ENCODE data around the gene CACNG4.

Gene CACNG4

DNA sequence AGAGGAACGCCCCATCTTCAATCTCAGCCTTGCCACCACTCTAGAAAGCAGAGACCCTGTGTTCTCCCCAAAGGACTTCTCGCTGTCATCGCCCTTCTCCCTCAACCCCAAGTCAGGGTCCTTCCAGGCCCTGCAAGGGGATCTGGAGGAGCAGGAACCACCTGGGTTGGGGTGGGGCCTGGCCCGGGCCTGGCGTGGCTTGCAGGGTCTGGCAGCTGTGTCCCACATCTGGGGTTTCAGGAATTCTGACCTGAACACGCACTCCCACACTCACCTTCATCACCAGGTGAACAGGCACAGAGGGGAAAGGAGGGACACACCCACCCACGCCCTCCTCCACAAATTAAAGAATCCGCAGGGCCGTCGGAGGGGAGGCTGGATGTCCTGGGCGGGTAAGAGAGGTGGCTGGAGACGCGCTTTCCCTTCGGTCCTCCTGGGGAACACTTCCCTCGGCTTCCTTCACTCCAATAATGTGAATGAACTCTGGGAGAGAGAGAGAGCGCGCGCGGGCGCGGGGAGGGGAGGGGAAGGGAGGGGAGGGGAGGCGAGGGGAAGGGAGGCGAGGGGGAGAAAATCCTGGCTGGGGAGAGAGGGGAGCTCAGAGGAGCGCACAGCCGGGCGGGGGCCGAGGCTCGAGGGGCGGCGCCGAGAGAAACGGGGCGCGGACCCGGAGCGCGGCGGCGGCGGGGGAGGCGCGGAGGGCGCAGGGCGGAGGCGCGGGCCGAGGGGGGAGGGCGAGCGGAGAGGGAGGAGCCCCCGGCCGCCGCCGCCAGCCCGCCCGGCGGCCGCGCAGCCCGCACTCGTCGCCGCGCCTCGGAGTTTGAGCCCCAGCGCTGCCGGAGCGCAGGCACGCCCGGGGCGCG is at the start of gene CACNG4:
Gene CACNG4, plus strand, starts transcription at position 799 of the 863 bp plus-strand sequence. CDS start 205 bp downstream, outside the sequence.
- DNase-seq: no peak

GRCh38 chr17:66915204-66915611 is 49.3 kb upstream of the CACNG4 start:
- DNase-seq: no peak

DNA sequence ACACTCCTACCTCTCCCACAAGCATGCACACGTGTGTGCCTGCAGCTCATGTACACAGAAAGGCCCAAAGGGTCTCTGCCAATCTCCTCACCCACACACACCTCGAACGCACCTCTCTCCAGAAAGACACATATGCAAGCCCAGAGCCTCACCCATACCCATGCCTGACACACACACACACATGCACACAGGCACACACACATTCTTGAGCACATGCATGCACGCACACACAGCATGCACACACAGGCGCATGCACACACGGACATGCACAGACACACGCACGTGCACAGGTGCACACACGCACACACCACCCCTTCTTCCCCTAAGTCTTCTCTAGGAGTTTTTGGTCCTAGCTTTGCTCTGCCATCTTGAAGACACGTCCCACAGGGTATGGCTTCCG is 48.7 kb upstream of the CACNG4 start:
- no peak for DNase-seq

- no peak for DNase-seq
Measured at GRCh38 chr17:66916946-66917345, 47.6 kb upstream of the CACNG4 start.

DNA sequence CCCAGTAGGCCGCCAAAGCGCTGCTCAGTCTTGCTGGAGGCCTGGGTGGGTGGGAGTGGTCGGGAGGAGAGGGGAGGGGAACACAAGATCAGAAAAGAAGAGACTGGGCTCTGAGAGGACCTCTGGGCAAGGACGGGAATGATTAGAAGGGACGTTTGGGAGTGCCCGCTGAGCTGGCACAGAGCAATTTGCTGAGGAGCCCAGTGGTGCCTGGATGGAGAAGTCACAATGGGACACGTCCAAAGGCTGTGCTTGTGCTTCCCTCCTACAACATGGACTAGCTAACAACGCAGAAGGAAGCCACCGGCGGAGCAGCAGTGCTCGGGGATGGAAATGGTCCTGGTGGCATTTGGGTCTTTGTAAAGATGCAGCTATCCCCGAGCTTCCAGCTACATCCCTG is 45.6 kb upstream of the CACNG4 start:
- no peak for DNase-seq

DNA sequence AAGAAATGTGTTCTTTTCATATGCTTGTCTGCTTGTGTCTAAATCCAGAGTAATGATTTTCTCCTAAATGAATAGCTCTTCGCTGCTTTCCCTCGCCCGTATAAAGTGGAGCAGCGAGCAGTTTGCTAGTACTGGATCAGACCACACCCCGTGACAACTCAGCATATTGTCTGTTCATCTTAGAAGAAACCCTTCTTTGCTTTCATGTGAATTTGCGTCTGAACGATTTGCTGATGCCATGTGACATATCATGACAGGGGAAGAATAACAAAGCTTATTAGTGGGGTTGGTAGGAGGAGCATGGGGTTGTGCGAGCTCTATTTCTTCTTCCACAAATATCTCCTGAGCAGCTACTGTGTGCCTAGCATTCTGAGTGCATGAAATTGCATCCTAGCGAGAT is 44.1 kb upstream of the CACNG4 start:
- no peak for DNase-seq

DNA sequence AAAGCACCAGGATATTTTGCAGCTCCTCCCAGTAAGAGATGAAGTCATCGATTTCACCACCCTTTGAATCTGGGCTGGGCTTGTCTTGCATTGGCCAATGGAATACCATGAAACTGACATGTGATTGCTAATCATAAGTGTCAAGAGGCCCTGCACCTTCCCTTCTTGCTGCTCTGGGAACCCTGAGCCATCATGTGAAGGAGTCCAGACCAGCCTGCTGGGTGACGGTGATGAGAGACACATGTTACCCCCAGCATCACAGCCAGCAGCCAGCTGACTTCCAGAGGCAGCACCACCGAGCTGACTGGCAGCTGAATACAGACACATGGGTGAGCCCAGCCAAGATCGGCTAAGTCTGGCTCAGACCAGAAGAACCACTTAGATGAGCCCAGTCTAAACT is 43.6 kb upstream of the CACNG4 start:
- no peak for DNase-seq

- DNase-seq: no peak
Measured at GRCh38 chr17:66923886-66924285, 40.6 kb upstream of the CACNG4 start.

DNA sequence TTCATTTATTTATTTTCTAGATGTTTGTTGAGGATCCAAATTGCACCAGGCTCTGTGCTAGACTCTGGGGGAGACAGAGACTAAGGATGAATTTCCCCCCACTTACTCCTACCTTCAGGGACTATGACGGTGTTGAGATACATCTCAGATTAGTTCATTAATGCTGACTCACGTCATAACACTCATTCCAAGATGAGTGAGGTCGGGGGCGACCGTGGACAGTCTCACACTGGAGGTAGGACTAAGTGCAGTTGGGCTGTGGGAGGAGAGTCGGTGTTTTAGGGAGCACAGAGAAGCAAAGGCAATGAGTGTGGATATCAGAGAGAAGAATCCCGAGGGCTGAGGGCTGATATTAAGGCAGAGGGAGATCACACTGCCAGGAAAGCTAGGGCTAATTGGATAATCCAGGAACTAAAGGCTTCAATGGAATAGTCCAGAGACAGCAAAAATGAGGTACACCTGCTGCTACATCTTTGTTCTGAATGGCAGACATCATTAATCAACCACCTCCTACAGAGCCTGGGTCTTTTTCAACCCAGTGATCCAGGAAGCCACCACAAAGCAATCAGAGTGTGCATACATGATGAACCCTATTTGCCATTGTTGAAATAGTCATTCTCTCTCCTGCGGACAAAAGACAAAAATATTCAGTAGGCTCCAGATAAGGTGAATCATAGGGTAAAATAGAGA is 38.6 kb upstream of the CACNG4 start:
- DNase-seq: no peak

GRCh38 chr17:66928949-66929348 is 35.6 kb upstream of the CACNG4 start:
- DNase-seq: no peak

DNA sequence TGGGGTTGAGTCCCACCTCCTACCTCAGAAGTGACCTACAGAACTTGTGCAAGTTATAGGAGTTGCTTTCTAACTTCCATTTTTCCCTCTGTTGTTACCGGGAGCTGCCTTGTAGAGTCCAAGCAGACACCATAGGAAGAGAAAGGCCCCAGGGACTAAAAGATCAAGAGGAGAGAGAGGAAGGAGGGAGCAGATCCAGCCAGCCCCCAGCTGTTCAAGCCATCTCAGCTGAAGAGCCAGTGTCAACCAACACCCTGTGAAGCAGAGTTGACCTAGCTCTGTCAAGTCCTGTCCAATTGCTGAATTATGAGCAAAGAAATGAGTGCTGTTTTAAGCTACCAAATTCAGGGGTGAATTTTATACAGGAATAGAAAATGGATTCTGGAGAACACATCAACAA is 34.9 kb upstream of the CACNG4 start:
- DNase-seq: no peak

DNA sequence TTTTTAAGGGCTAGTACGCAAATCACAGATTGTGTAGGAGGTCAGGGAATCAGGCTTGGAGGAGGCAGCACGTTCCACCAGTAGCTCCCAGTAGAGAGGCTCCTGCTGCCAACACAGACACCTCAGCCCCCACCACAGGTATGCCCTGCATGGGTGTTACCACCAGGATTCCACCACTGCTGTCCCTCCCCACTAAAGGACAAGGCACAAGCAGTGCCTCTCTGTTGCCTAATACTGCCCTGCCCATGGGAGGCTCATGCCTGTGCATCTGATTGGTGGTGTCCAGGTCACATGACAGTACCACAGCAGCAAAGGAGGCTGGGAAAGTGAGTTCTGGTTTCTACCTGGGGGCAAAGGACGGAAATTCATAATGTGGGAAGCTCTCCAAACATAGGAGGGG is 33.6 kb upstream of the CACNG4 start:
- DNase-seq: no peak

DNA sequence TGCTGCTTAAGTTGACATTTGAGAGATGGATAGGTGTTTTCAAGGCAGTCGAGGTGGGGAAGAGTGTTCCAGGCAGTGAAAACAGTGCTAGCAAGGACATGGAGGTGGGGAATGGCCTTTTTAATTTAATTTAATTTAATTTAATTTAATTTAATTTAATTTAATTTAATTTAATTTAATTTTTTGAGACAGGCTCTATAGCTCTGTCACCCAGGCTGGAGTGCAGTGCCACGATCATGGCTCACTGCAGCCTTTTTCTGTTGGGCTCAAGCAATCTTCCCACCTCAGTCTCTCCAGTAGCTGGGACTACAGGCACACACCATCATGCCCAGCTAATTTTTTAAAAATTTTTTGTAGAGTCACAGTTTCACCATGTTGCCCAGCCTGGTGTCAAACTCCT is 32.2 kb upstream of the CACNG4 start:
- DNase-seq: no peak

GRCh38 chr17:66934040-66934439 is 30.5 kb upstream of the CACNG4 start:
- DNase-seq: no peak

DNA sequence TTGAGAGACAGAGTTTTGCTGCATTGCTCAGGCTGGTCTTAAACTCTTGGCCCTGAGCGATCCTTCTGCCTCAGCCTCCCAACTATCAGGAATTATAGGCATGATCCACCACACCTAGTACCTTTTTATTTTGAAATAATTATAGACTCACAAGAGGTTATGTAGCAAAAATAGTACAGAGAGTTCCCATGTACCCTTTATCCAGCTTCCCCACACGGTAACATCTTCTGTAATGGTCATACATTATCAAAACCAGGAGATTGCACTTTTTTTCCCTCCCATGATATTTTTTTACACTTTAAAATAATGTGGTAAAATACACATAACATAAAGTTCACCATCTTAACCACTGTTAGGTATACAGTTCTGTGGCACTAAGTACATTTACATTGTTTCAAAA is 28.8 kb upstream of the CACNG4 start:
- DNase-seq: no peak

DNA sequence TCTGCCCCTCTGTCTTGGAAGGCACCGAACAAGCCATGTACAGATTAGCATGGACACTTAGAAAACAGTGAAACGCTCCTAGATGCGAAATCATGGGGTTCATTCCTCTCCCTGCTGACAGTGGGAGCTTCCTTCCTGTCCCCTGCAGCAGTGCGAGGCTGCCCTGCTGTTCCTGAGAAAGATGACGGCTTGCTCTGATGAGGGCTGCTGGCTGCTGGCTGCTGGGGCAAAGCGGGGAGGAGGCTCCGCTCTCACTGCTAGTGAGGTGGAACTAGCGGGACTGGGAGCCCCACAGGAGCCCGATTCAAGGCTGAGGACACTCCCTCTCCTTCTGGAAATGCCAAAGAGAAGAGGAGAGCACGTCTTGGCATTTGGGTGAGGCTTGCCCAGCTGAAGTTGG is 25.9 kb upstream of the CACNG4 start:
- DNase-seq: no peak

- DNase-seq: no peak
Measured at GRCh38 chr17:66939461-66940114, 24.9 kb upstream of the CACNG4 start.

DNA sequence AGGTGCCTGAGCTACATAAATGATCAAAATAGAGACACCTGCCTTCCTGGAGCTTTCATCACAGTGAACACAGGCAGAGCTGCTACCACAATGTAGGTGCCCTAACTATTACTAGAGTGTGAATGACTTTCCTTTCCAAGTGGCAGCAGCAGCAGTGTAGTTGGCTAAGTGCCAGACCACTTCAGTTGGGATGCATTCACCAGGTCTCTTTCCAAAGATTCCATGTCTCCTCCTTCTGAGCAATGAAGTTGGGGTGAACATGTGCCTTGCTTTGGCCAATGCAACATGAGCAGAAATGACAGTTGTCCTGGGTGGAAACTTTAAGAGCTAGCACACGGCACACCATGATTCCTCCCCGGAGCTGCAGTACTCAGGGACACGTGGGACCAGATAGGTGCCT is 23.3 kb upstream of the CACNG4 start:
- DNase-seq: no peak

DNA sequence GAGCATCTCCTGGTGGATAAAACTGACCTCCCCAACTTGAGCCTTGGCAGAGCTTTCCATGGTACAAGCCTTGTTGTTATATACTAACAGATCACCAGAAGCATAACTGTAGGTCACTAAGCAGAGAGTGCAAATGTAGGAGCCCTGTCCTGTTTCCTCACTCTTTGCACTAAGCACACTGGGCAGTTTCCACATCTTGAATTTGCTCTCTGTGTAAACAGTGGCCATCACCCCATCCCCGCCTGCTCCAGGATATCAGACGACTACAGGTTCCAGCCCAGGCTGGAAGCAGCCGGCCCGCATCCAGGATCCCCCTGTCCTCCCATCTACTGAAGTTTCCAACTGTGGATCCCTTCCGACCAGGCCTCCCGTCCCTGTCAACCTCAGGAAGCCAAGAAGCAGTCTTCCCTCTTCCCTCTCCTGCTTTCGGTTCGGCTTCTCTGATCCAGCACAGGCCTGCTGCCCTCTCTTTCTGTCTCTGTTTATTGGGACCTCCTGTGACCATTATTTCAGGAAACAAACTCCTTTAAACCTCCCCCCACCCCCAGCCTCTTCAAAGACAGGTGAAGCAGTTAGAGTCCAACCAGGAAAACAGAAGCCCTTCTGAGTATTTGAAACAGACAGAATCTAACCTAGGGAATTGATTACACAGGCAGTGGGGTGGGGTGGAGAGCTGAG is 22.6 kb upstream of the CACNG4 start:
- no peak for DNase-seq

GRCh38 chr17:66942451-66943264 is 21.8 kb upstream of the CACNG4 start:
- DNase-seq: no peak

DNA sequence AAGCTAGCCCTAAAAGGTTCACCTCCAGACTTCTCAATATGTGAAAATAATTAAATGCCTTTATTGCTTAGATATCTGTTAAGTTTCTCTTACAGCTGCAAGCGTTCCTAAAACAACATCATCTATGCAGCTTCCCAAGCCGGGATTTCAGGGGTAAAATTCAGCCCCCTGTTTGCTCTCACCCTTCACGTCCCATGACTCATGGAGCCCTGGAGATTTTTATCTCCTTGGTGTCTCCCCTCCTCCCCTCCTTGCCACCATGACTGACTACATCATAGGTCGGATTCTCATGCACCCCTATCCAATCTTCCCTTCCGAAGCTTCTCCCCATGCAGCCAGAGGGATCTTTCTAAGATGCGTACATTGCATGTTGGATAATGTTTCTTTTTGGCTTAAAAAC is 21.0 kb upstream of the CACNG4 start:
- no peak for DNase-seq

DNA sequence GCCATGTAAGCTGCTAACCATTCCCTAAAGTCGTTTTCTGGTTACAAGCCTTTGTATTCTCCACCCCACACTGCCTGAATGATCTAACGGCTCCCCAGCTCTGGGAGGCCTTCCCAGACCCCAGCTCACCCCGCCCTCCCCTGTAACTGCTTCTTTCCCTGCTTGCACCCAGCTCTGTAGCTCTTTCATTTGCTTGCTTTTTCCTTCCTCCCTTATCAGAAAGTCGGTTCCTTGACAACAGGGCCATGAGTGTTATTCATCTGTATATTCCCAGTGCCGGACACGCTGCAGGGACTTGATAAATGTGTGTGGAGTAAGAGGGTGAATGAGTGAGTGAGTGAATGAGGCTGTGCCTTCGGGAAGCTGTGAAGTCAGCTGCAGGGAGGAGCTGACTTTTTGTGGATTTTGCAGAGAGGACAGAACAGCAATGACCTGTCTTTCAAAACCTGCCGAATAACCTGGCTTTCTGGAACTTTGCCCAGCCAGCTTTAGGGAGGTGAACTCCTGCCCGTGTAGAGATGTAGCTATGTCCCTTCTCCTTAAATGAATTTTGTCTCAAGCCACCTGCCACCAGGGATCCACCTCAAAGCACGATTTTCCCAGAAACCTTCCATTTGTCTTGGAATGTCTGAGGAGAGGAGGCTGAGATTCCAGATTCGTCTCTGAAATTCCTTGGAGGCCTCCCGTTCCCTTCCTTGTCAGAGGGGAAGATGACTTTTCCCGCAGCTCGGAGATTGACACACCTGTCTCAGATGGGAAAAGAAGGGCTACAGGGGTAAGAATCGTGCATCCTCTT is 20.0 kb upstream of the CACNG4 start:
- DNase-seq: no peak

All from NCI-H1436 treated with DMSO at 0.1 percent for 48 hours (cell line).